Measurements from ENCODE around the gene KLHL29.

DNA sequence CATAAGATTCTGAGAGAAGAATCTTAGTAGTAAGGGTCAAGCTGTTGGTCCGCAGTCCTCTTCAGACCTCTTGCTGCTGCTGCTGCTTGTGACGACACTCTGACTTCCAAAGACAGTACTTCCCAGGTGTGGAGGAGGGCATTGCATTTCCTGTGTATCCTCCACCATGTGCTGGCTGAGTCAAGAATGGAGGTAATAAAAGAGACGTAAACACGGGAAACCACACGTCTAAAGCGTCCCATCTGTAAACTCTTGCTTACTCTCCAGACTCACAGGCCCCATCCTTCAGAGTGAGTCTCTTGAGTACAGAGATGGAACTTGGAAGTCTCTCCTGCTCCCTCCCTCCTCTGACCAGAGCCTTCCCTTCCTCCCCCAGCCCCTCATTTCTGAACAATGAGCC, 25.6 kb downstream of the KLHL29 start:
- TF ChIP-seq HMGXB4 (CRISPR knock-in tag; IDR thresholded peaks at IDR 0.05; ENCODE audit: borderline replicate concordance in 1 of 2, low read depth in 1 of 2): no peak
- TF ChIP-seq FLYWCH1 (CRISPR knock-in tag; IDR thresholded peaks at IDR 0.05): no peak
- TF ChIP-seq RAD21 (CRISPR knock-in tag; IDR thresholded peaks at IDR 0.05): no peak
- no peak for TF ChIP-seq ZNF513 (CRISPR knock-in tag; conservative IDR thresholded peaks at IDR 0.05)
- no peak for TF ChIP-seq RFX3 (CRISPR knock-in tag; IDR thresholded peaks at IDR 0.05)
- TF ChIP-seq ZNF660 (CRISPR knock-in tag; IDR thresholded peaks at IDR 0.05; ENCODE audit: borderline replicate concordance, low read depth): no peak

Data from HepG2 (cell line).